A549 (cell line): ENCODE data around the gene ENOX2. TPM values are rescaled to one million over a fixed set of nuclear protein-coding genes. Genes with fewer than 3 reads are reported as not detected.

Source experiments
- ATAC-seq, 2 experiments: fragments of 200-7000 bp in 1 of 2; fragments of >200 bp in 1 of 2; cut with Nextera tagmentation in 1 of 2; cut with Tn5 transposase in 1 of 2; 3 replicates each; pipeline versions ENCODE4 v1.8.0 to v1.9.1; 2018 to 2020; ENCODE audit warnings: mild to moderate bottlenecking in 1 of 2, moderate library complexity in 1 of 2
- CTCF ChIA-PET: fragments of 300-600 bp; sonication (Branson Sonifier 250); formaldehyde crosslinking; extraction: SDS; loops from one replicate; lab custom pipeline; 2021; ENCODE audit warnings: antibody characterized with exemption, inconsistent platforms; lab: Yijun Ruan, JAX
- POLR2A ChIA-PET: fragments of 350-600 bp; formaldehyde crosslinking; extraction: SDS; loops from one replicate; lab custom pipeline; 2021; ENCODE audit warnings: antibody characterized with exemption, inconsistent platforms; lab: Yijun Ruan, JAX
- DNase-seq, 2 experiments: peaks; one replicate each; pipeline versions ENCODE4 v3.0.0 to v3.0.0-alpha.2; 2011 to 2016; ENCODE audit warnings: low read depth in 1 of 2, low spot score in 1 of 2
- FAIRE-seq: peaks from 2 replicates; lab custom pipeline; 2011; peaks lifted over from hg19 to GRCh38; lab: Jason Lieb, UNC
- H3K27ac ChIP-seq, 2 experiments: fragments of >200 bp; sonication (Bioruptor Twin); formaldehyde crosslinking; 3 replicates each; pipeline ENCODE4 v1.5.1; 2016 to 2017
- H3K4me1 ChIP-seq: fragments of >200 bp; sonication (Bioruptor Twin); formaldehyde crosslinking; 3 replicates; pipeline ENCODE4 v1.6.1; 2016
- H3K4me2 ChIP-seq: fragments of >200 bp; sonication (Bioruptor Twin); formaldehyde crosslinking; 3 replicates; pipeline ENCODE4 v1.6.1; 2016
- H3K4me3 ChIP-seq: fragments of >200 bp; sonication (Bioruptor Twin); formaldehyde crosslinking; 3 replicates; pipeline ENCODE4 v1.5.1; 2016
- H3K9me3 ChIP-seq: fragments of >200 bp; sonication (Bioruptor Twin); formaldehyde crosslinking; 3 replicates; pipeline ENCODE4 v1.6.1; 2016
- BHLHE40 ChIP-seq: IDR thresholded peaks from 2 replicates; pipeline ENCODE4 v1.6.1; 2012; ENCODE audit warnings: low read depth, low read length, inconsistent platforms
- CBX8 ChIP-seq: fragments of 200-600 bp; sonication (generic); IDR thresholded peaks from 2 replicates; pipeline ENCODE4 v1.6.1; 2016
- EHMT2 ChIP-seq: fragments of 200-600 bp; sonication (generic); IDR thresholded peaks from 2 replicates; pipeline ENCODE4 v1.6.1; 2016; ENCODE audit warnings: antibody characterized with exemption, low read depth, mild to moderate bottlenecking, moderate library complexity
- EP300 ChIP-seq, 2 experiments: fragments of >200 bp; sonication (Bioruptor Twin); formaldehyde crosslinking; IDR thresholded peaks; 2 replicates in 1 of 2; 3 replicates in 1 of 2; pipeline ENCODE4 v1.6.1; 2016 to 2017
- FOSB ChIP-seq: fragments of 250-450 bp; sonication (Bioruptor Pico); IDR thresholded peaks from 2 replicates; pipeline ENCODE4 v1.5.0; 2020; ENCODE audit warnings: mild to moderate bottlenecking, moderate library complexity
- HDAC2 ChIP-seq: fragments of 200-600 bp; sonication (generic); IDR thresholded peaks from 2 replicates; pipeline ENCODE4 v1.6.1; 2016
- HMGXB4 ChIP-seq: fragments of 250-450 bp; sonication (Bioruptor Pico); IDR thresholded peaks from 2 replicates; pipeline ENCODE4 v1.5.0; 2021; ENCODE audit warnings: mild to moderate bottlenecking, moderate library complexity, borderline replicate concordance
- HOXB5 ChIP-seq: fragments of 250-450 bp; sonication (Bioruptor Pico); IDR thresholded peaks from 2 replicates; pipeline ENCODE4 v1.5.0; 2020; ENCODE audit warnings: mild to moderate bottlenecking, moderate library complexity
- JUN ChIP-seq, 2 experiments: fragments of >200 bp; sonication (Bioruptor Twin); formaldehyde crosslinking; IDR thresholded peaks; 2 replicates in 1 of 2; 3 replicates in 1 of 2; pipeline ENCODE4 v1.6.1; 2016 to 2017
- KDM1A ChIP-seq: fragments of 200-600 bp; sonication (generic); IDR thresholded peaks from 2 replicates; pipeline ENCODE4 v1.6.1; 2016; ENCODE audit warnings: low read depth, mild to moderate bottlenecking
- KDM5A ChIP-seq: fragments of 200-600 bp; sonication (generic); IDR thresholded peaks from 2 replicates; pipeline ENCODE4 v1.6.1; 2016; ENCODE audit warnings: antibody characterized with exemption, mild to moderate bottlenecking
- MAFK ChIP-seq: fragments of 450-650 bp; IDR thresholded peaks from 2 replicates; pipeline ENCODE4 v1.6.1; 2014; ENCODE audit not compliant: partially characterized antibody
- MYC ChIP-seq: IDR thresholded peaks from 2 replicates; pipeline ENCODE4 v1.6.1; 2012; ENCODE audit warnings: mild to moderate bottlenecking, inconsistent platforms, low read length, improper control_type of control experiment, borderline replicate concordance
- NPAS2 ChIP-seq: fragments of 250-450 bp; sonication (Bioruptor Pico); IDR thresholded peaks from 2 replicates; pipeline ENCODE4 v1.8.0; 2022; ENCODE audit warnings: mild to moderate bottlenecking, moderate library complexity, borderline replicate concordance
- PBX3 ChIP-seq: IDR thresholded peaks from 2 replicates; pipeline ENCODE4 v1.6.1; 2012
- RAD21 ChIP-seq, 2 experiments: fragments of >200 bp in 1 of 2; sonication (Bioruptor Twin) in 1 of 2; formaldehyde crosslinking in 1 of 2; IDR thresholded peaks in 1 of 2; conservative IDR thresholded peaks in 1 of 2; 2 replicates in 1 of 2; 3 replicates in 1 of 2; pipeline ENCODE4 v1.6.1; 2012 to 2018; ENCODE audit warnings: inconsistent platforms in 1 of 2
- RARB ChIP-seq: fragments of 250-450 bp; sonication (Bioruptor Pico); IDR thresholded peaks from 2 replicates; pipeline ENCODE4 v1.8.0; 2021; ENCODE audit warnings: mild to moderate bottlenecking, moderate library complexity
- RFX5 ChIP-seq: fragments of 450-650 bp; IDR thresholded peaks from 2 replicates; pipeline ENCODE4 v1.7.1; 2014; ENCODE audit warnings: antibody characterized with exemption, mild to moderate bottlenecking, moderate library complexity
- TP53 ChIP-seq: fragments of 250-450 bp; sonication (Bioruptor Pico); IDR thresholded peaks from 2 replicates; pipeline ENCODE4 v1.5.0; 2021; ENCODE audit warnings: mild to moderate bottlenecking, moderate library complexity
- ZC3H11A ChIP-seq: fragments of 450-650 bp; IDR thresholded peaks from 2 replicates; pipeline ENCODE4 v1.6.1; 2014; ENCODE audit warnings: antibody characterized with exemption, mild to moderate bottlenecking
- ZSCAN20 ChIP-seq: fragments of 250-450 bp; sonication (Bioruptor Pico); IDR thresholded peaks from 2 replicates; pipeline ENCODE4 v1.8.0; 2022; ENCODE audit warnings: mild to moderate bottlenecking, moderate library complexity
- WGBS: methylation state at CpG from one replicate; pipeline ENCODE4 v1.1.6; 2017; ENCODE audit errors: missing lambda C conversion rate; 5-methylcytosine and 5-hydroxymethylcytosine counted together
- polyA plus RNA-seq, 4 experiments: library from polyadenylated mRNA; depleted of rRNA in 3 of 4; stranded (reverse); fragments of >200 nt; fragmentation: RNase III in 1 of 4; extraction: RNeasy Plus Mini Kit Qiagen cat#74134 plus additional on column Dnase treatment in 1 of 4; gene quantifications; 2 replicates in 3 of 4; 3 replicates in 1 of 4; pipeline ENCODE4 v1.2.3, GENCODE V29; 2011 to 2017

Gene ENOX2
- polyA plus RNA-seq, 2 of the 4 experiments (the other 2 are of a cell fraction): 10.3 to 35.5 TPM

- H3K4me1 ChIP-seq: no peaks in the 10 kb centered on the region
- WGBS: 80% methylated on average over 3 of the region's 3 CpGs
- no peak for TF ChIP-seq TP53 (CRISPR knock-in tag)
- H3K4me3 ChIP-seq: no peak overlapping the region
- no peak for DNase-seq
- ChIA-PET POLR2A (no interaction called here), CTCF (no interaction called here)
- no peak for FAIRE-seq
- no peak overlapping the region for H3K4me2 ChIP-seq
- no peak overlapping the region for H3K27ac ChIP-seq
- H3K9me3 ChIP-seq: peaks cover 8% of the 10 kb centered on the region; the same call in 2 of the 3 replicates
- no peak for ATAC-seq
Observed at GRCh38 chrX:130726661-130727060, 176.3 kb downstream of the ENOX2 start.

- CTCF ChIA-PET: no interaction called here
- WGBS: 100% methylated on average over 1 of the region's 1 CpG
- ATAC-seq (no peak), FAIRE-seq (no peak), DNase-seq (no peak)
- POLR2A ChIA-PET: no interaction called here
- H3K4me2 ChIP-seq: no peak overlapping the region
- no peak for TF ChIP-seq RAD21 (conservative IDR thresholded peaks at IDR 0.05 in 1 of 2, IDR thresholded peaks at IDR 0.05 in 1 of 2)
- TF ChIP-seq EHMT2: no peak
- no peak for TF ChIP-seq KDM1A
- no peak for TF ChIP-seq RARB (CRISPR knock-in tag)
- TF ChIP-seq FOSB (CRISPR knock-in tag): no peak
- TF ChIP-seq HOXB5 (CRISPR knock-in tag): no peak
- H3K27ac ChIP-seq: no peak overlapping the region
- no peak overlapping the region for H3K4me3 ChIP-seq
- H3K9me3 ChIP-seq: peaks cover 8% of the 10 kb centered on the region; the same call in 2 of the 3 replicates
- H3K4me1 ChIP-seq: no peaks in the 10 kb centered on the region
Observed at GRCh38 chrX:130725519-130725918, 177.5 kb downstream of the ENOX2 start.

DNA sequence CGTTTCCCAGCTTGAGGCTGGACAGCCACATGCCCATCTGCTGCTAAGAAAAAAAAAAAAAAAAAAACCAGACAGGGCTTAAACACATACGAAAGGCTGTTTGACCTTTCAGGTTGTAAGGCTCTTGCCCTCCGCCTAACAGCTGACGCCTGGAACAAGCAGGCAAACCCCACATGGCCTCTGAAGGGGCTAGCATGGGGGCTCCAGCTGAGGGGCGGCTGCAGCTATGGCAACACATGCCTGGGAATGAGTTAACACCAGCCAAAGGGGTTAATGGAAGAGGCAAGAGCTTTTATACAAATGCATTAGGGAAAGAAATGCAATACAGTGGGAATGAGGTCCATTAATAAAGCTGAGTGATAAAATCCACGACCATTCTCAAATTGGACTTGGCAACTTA is 183.6 kb downstream of the ENOX2 start:
- no peak for TF ChIP-seq ZSCAN20 (CRISPR knock-in tag)
- no peak for TF ChIP-seq EP300 (IDR thresholded peaks at IDR 0.05)
- TF ChIP-seq MAFK: no peak
- TF ChIP-seq HDAC2: no peak
- TF ChIP-seq JUN (IDR thresholded peaks at IDR 0.05): no peak
- TF ChIP-seq MYC: no peak
- TF ChIP-seq HMGXB4 (CRISPR knock-in tag): no peak
- TF ChIP-seq HOXB5 (CRISPR knock-in tag): no peak
- no peak for TF ChIP-seq ZC3H11A
- TF ChIP-seq RFX5: no peak
- TF ChIP-seq NPAS2 (CRISPR knock-in tag): no peak
- no peak for TF ChIP-seq PBX3
- DNase-seq (no peak), FAIRE-seq (no peak), ATAC-seq (no peak)
- POLR2A ChIA-PET: no interaction called here
- Histone ChIP-seq H3K4me1 (no peaks in the 10 kb centered on the region), H3K9me3 (no peaks in the 10 kb centered on the region), H3K4me2 (no peak overlapping the region), H3K4me3 (no peak overlapping the region), H3K27ac (no peak overlapping the region)
- CTCF ChIA-PET: interaction anchor here (0.8 to 1.2 kb wide), 2 partner anchors 19 to 180 kb away, joined by 3 to 6 read pairs; no protein-coding TSS in a partner anchor
- WGBS: 90% methylated on average over 6 of the region's 6 CpGs

DNA sequence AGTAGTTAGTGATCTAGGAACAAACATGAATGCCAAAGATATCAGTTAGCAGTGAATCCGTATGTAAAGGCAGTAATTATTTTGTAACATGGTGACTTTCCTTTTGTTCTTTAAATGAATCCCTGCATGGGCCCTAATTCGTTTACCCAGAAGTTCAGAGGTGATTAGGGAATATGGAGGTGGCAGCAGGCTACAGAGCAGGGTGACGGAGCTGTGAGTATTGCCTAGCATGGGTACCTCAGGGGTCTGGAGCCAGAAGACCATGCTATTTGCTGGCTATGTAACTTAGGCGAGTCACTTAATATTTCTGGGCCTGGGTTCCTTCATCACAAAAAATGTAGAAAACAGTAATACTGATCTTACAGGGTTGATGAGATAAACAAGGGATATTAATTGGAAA is 184.9 kb downstream of the ENOX2 start:
- ATAC-seq (no peak), FAIRE-seq (no peak), DNase-seq (no peak)
- Histone ChIP-seq H3K9me3 (no peaks in the 10 kb centered on the region), H3K27ac (no peak overlapping the region), H3K4me3 (no peak overlapping the region), H3K4me1 (no peaks in the 10 kb centered on the region), H3K4me2 (no peak overlapping the region)
- ChIA-PET CTCF (interaction anchor here (0.9 to 1.2 kb wide), 2 partner anchors 18 to 21 kb away, joined by 3 to 6 read pairs; no protein-coding TSS in a partner anchor), POLR2A (no interaction called here)
- TF ChIP-seq KDM1A (no peak), RAD21 (conservative IDR thresholded peaks at IDR 0.05 in 1 of 2, IDR thresholded peaks at IDR 0.05 in 1 of 2) (no peak), BHLHE40 (no peak), RFX5 (no peak), CBX8 (no peak), KDM5A (no peak)
- WGBS: 72% methylated on average over 4 of the region's 4 CpGs
